Endodermal cell (in vitro differentiated cells): ENCODE measurements around the gene TIGD6. TPM values are rescaled to one million over a fixed set of nuclear protein-coding genes. Genes with fewer than 3 reads are reported as not detected.

Source experiments
- DNase-seq: peaks from one replicate; pipeline ENCODE4 v3.0.0-alpha.2; 2017
- H3K27ac ChIP-seq: 2 replicates; pipeline ENCODE4 v1.5.1; 2013; ENCODE audit warnings: mild to moderate bottlenecking, low read depth, low read length, moderate library complexity
- H3K27me3 ChIP-seq: 2 replicates; pipeline ENCODE4 v1.6.1; 2013; ENCODE audit warnings: mild to moderate bottlenecking, low read length, moderate library complexity; ENCODE audit not compliant: insufficient read depth, control insufficient read depth, poor library complexity, severe bottlenecking
- H3K36me3 ChIP-seq: 2 replicates; pipeline ENCODE4 v1.7.0; 2013; ENCODE audit warnings: mild to moderate bottlenecking, low read length, moderate library complexity; ENCODE audit not compliant: control insufficient read depth, insufficient read depth
- H3K4me1 ChIP-seq: one replicate; pipeline ENCODE4 v1.7.0; 2013; ENCODE audit warnings: low read length; ENCODE audit not compliant: control insufficient read depth, insufficient read depth
- H3K4me3 ChIP-seq: 2 replicates; pipeline ENCODE4 v1.5.1; 2013; ENCODE audit warnings: mild to moderate bottlenecking, low read length, moderate library complexity
- H3K9ac ChIP-seq: 2 replicates; pipeline ENCODE4 v1.6.1; 2013; ENCODE audit warnings: mild to moderate bottlenecking, low read length, moderate library complexity; ENCODE audit not compliant: poor library complexity, severe bottlenecking; ENCODE audit errors: extremely low read depth
- H3K9me3 ChIP-seq: 2 replicates; pipeline ENCODE4 v1.6.1; 2013; ENCODE audit warnings: mild to moderate bottlenecking, low read length, moderate library complexity; ENCODE audit not compliant: control insufficient read depth
- H3K27ac Mint-ChIP-seq: 2 replicates; pipeline ENCODE4 v1.8.0; 2020; ENCODE audit warnings: mixed read lengths
- H3K27me3 Mint-ChIP-seq: 2 replicates; pipeline ENCODE4 v1.8.0; 2021; ENCODE audit warnings: mild to moderate bottlenecking, mixed read lengths; ENCODE audit not compliant: insufficient read depth
- H3K36me3 Mint-ChIP-seq: 2 replicates; pipeline ENCODE4 v1.8.0; 2020; ENCODE audit warnings: low read depth, mixed read lengths
- H3K4me1 Mint-ChIP-seq: 2 replicates; pipeline ENCODE4 v1.8.0; 2020; ENCODE audit warnings: mixed read lengths
- H3K4me3 Mint-ChIP-seq: 2 replicates; pipeline ENCODE4 v1.8.0; 2020; ENCODE audit warnings: mild to moderate bottlenecking, moderate library complexity, mixed read lengths
- H3K9me3 Mint-ChIP-seq: 2 replicates; pipeline ENCODE4 v1.8.0; 2020; ENCODE audit warnings: mild to moderate bottlenecking, mixed read lengths
- CTCF ChIP-seq: fragments of 200-600 bp; sonication (generic); conservative IDR thresholded peaks from 2 replicates; pipeline ENCODE4 v1.5.0; 2021; ENCODE audit warnings: antibody characterized with exemption, mild to moderate bottlenecking
- WGBS, 2 experiments: methylation state at CpG; one replicate each; pipeline versions ENCODE4 v1.1.5 to v1.1.7; 2013; ENCODE audit warnings: missing lambda C conversion rate in 2 of 2, mixed read lengths in 1 of 2; ENCODE audit not compliant: insufficient coverage in 1 of 2, insufficient read length in 1 of 2; 5-methylcytosine and 5-hydroxymethylcytosine counted together
- total RNA-seq, 2 donors: library from RNA; stranded (reverse); fragmentation: NEBNext Ultra II Directional in 1 of 2; extraction: Animal tissue kit (Norgen Biotek cat#: 25700) in 1 of 2; gene quantifications; 2 replicates in 1 of 2; 3 replicates in 1 of 2; pipeline ENCODE4 v1.2.1, GENCODE V29; 2021

The TIGD6 gene
- total RNA-seq, 2 donors from 2014 or later, result 3.4 to 3.8 TPM

GRCh38 chr5:149979896-149980295 lies 20.6 kb downstream of the TIGD6 start:
- Histone ChIP-seq H3K9ac (no peak overlapping the region), H3K27ac (no peak overlapping the region), H3K27me3 (no peaks in the 10 kb centered on the region), H3K9me3 (no peaks in the 10 kb centered on the region), H3K4me3 (no peak overlapping the region), H3K4me1 (no peaks in the 10 kb centered on the region), H3K36me3 (peaks cover 46% of the 10 kb centered on the region)
- TF ChIP-seq CTCF, result no peak
- no peak for DNase-seq
- Mint-ChIP-seq H3K4me3 (no peak overlapping the region), H3K9me3 (no peaks in the 10 kb centered on the region), H3K4me1 (no peaks in the 10 kb centered on the region), H3K36me3 (peaks cover 23% of the 10 kb centered on the region), H3K27ac (no peak overlapping the region), H3K27me3 (no peaks in the 10 kb centered on the region)
- WGBS, 2 experiments, result 88 to 100% methylated on average over 1 of the region's 1 CpG

GRCh38 chr5:149975409-149975808 lies 25.0 kb downstream of the TIGD6 start:
- H3K27me3 ChIP-seq, result no peaks in the 10 kb centered on the region
- no peaks in the 10 kb centered on the region for H3K4me1 ChIP-seq
- Mint-ChIP-seq H3K4me3 (no peak overlapping the region), H3K36me3 (peaks cover 17% of the 10 kb centered on the region), H3K9me3 (no peaks in the 10 kb centered on the region), H3K4me1 (no peaks in the 10 kb centered on the region), H3K27ac (no peak overlapping the region), H3K27me3 (no peaks in the 10 kb centered on the region)
- no peak overlapping the region for H3K4me3 ChIP-seq
- DNase-seq, result no peak
- no peak for TF ChIP-seq CTCF
- WGBS, 2 experiments, result 84 to 89% methylated on average over 2 of the region's 2 CpGs
- H3K9me3 ChIP-seq, result no peaks in the 10 kb centered on the region
- no peak overlapping the region for H3K27ac ChIP-seq
- H3K36me3 ChIP-seq, result peaks cover 23% of the 10 kb centered on the region
- no peak overlapping the region for H3K9ac ChIP-seq

- no peaks in the 10 kb centered on the region for H3K27me3 Mint-ChIP-seq
- no peak for TF ChIP-seq CTCF
- no peaks in the 10 kb centered on the region for H3K9me3 Mint-ChIP-seq
Observed at GRCh38 chr5:149969181-149969930, 31.1 kb downstream of the TIGD6 start.

More at GRCh38 chr5:149969181-149969930, 31.1 kb downstream of the TIGD6 start:
- H3K36me3 ChIP-seq, result peaks cover 4% of the 10 kb centered on the region
- H3K27ac ChIP-seq, result no peak overlapping the region
- Mint-ChIP-seq H3K4me3 (no peak overlapping the region), H3K4me1 (no peaks in the 10 kb centered on the region), H3K36me3 (no peaks in the 10 kb centered on the region), H3K27ac (no peak overlapping the region)
- H3K4me3 ChIP-seq, result no peak overlapping the region
- no peaks in the 10 kb centered on the region for H3K9me3 ChIP-seq
- H3K27me3 ChIP-seq, result no peaks in the 10 kb centered on the region
- no peak for DNase-seq
- no peak overlapping the region for H3K9ac ChIP-seq
- no peaks in the 10 kb centered on the region for H3K4me1 ChIP-seq
- 89 to 90% methylated on average over 4 of the region's 4 CpGs for WGBS, 2 experiments
